ENCODE results near the gene CDRT4. TPM values are rescaled to one million over a fixed set of nuclear protein-coding genes. Genes with fewer than 3 reads are reported as not detected.

The CDRT4 gene
- total RNA-seq, 1 donor from 2014 or later: 6.9 TPM

DNA sequence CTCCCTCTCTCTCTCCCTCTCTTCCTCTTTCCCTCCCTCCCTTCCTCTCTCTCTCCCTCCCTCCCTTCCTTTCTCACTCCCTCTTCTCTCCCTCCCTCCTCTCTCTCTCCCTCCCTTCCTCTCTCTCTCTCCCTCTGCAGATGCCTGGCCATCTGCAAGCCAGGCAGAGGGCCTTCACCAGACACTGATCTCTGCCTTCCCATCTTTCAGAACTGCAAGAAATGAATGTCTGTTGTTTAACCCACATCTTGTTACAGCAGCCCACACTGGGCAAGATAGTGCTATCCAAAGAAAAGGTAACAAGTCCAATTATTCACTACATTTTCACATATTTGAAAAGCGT is 26.2 kb upstream of the CDRT4 start:
- no peak for FAIRE-seq
- no peak for DNase-seq (ENCODE audit: low spot score in 2 of 2)

- DNase-seq (ENCODE audit: low spot score in 2 of 2): no peak
- FAIRE-seq: no peak
Observed at GRCh38 chr17:15492791-15493692, 25.6 kb upstream of the CDRT4 start.

- DNase-seq (ENCODE audit: low spot score in 2 of 2) (no peak), FAIRE-seq (no peak)
Observed at GRCh38 chr17:15492186-15492585, 24.8 kb upstream of the CDRT4 start.

GRCh38 chr17:15490634-15491261 is 23.3 kb upstream of the CDRT4 start:
- DNase-seq (ENCODE audit: low spot score in 2 of 2): peak; percentile 43 to 64

GRCh38 chr17:15488557-15488956 is 21.1 kb upstream of the CDRT4 start:
- DNase-seq (ENCODE audit: low spot score in 2 of 2) (no peak), FAIRE-seq (no peak)

More at GRCh38 chr17:15490634-15491261, 23.3 kb upstream of the CDRT4 start:
- no peak for FAIRE-seq

- no peak for DNase-seq (ENCODE audit: low spot score in 2 of 2)
- FAIRE-seq: no peak
Observed at GRCh38 chr17:15485045-15485444, 17.6 kb upstream of the CDRT4 start.

GRCh38 chr17:15483431-15483830 is 16.0 kb upstream of the CDRT4 start:
- FAIRE-seq: no peak
- no peak for DNase-seq (ENCODE audit: low spot score in 2 of 2)

GRCh38 chr17:15482476-15482875 is 15.1 kb upstream of the CDRT4 start:
- DNase-seq (ENCODE audit: low spot score in 2 of 2) (no peak), FAIRE-seq (no peak)

DNA sequence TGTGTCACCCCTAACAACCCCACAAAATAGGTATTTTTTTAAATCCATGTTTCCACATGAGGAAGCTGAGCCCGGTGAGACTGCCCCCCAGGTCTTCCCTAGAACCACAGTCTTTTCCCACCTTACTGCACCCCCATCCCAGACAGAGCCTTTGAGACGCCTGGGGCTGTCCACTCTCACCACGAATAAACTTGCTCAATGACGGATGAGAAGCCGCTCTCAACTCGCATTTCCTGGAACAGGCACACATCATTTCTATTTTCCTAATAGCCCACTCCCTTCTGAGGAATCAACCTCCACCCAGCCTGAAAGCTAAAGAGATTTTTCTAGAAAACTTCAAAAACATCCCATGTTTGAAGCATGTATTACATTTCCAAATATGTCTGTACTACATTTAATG is 14.1 kb upstream of the CDRT4 start:
- FAIRE-seq: no peak
- DNase-seq (ENCODE audit: low spot score in 2 of 2): no peak

DNA sequence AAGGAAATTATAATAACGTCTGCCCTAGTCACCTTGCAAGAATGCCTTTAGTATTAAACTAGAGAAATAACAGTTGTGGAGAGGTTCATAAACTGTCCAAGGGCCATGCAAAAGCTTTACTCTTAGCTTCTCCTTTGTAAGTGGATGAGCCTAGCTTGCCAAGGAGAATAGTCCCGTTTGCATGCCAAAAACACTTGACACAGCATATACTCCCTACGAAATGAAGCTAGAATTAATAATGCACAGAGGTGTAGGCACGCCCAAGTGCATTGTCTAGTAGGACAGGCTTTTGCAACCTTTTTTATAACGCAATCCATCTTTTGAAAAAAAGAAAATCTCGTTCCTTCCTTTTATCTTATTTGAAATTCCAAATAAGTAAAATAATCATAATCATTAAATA is 12.8 kb upstream of the CDRT4 start:
- DNase-seq (ENCODE audit: low spot score in 2 of 2) (no peak), FAIRE-seq (no peak)

DNA sequence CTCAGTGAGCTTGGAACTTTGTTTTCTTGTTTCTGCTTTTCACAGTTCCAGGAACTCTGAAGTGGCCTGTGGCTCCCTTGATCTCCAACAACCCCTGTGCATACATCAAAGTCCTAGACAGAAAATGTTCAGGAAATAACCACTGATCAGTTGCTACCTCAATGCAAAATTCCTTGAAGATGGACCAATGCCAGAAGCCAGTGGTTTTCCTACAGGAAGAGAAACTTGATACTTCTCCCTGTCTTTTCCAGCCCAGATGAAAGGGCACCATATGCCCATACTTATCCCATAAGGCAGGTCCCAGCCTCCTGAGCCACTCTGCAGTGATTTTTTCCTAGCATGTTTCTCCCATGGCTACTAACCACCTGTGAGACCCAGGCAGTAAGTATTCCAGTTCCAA is 12.3 kb upstream of the CDRT4 start:
- FAIRE-seq (no peak), DNase-seq (ENCODE audit: low spot score in 2 of 2) (no peak)

GRCh38 chr17:15478845-15479244 is 11.4 kb upstream of the CDRT4 start:
- no peak for FAIRE-seq
- no peak for DNase-seq (ENCODE audit: low spot score in 2 of 2)

GRCh38 chr17:15475631-15476354 is 8.4 kb upstream of the CDRT4 start:
- FAIRE-seq: no peak

GRCh38 chr17:15472891-15473290 is 5.5 kb upstream of the CDRT4 start:
- no peak for DNase-seq (ENCODE audit: low spot score in 2 of 2)
- no peak for FAIRE-seq

More at GRCh38 chr17:15475631-15476354, 8.4 kb upstream of the CDRT4 start:
- no peak for DNase-seq (ENCODE audit: low spot score in 2 of 2)

DNA sequence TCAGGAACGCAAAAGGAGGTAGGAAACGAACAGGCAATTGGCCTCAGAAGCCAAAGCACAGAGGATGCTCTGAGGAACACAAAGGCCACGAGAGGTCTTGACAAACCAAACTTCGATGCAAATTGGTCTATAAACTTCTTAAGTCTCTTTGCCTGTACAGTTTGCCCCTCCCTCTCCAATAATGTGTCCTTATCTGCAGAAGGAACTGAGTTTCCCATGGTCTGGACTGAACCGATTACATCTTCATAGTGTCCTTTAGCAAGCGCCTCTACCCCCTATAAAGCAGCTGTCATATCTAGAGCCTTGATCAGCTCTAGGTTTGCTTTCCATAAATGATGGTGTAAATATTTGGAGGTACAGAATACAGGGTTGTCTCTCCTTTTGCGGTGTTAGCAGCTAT is 3.1 kb upstream of the CDRT4 start:
- FAIRE-seq: no peak
- DNase-seq (ENCODE audit: low spot score in 2 of 2): no peak

GRCh38 chr17:15469260-15469659 is 1.8 kb upstream of the CDRT4 start:
- FAIRE-seq (no peak), DNase-seq (ENCODE audit: low spot score in 2 of 2) (no peak)

- no peak for DNase-seq (ENCODE audit: low spot score in 2 of 2)
- FAIRE-seq: no peak
Observed at GRCh38 chr17:15468126-15468525, 705 bp upstream of the CDRT4 start.

DNA sequence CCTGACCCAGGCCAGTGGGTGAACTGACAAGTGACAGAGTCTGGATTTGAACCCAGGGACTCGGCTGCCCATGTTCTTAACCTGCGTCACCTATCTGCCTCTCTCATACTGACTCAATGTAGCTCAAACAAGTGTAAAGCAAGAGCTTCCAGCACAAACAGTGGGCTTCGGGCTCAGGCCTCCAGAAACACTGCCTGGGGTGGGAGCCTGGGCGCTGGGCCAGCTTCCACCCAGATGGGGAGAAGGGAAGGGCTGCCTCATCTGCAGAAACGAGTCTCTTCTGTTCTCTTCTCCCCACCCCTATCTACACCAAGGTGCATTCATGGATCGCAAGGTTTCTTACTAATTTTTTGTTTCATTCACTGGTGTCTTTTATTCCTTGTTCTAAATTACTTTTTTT is 1.3 kb downstream of the CDRT4 start:
- FAIRE-seq (no peak), DNase-seq (ENCODE audit: low spot score in 2 of 2) (no peak)

DNA sequence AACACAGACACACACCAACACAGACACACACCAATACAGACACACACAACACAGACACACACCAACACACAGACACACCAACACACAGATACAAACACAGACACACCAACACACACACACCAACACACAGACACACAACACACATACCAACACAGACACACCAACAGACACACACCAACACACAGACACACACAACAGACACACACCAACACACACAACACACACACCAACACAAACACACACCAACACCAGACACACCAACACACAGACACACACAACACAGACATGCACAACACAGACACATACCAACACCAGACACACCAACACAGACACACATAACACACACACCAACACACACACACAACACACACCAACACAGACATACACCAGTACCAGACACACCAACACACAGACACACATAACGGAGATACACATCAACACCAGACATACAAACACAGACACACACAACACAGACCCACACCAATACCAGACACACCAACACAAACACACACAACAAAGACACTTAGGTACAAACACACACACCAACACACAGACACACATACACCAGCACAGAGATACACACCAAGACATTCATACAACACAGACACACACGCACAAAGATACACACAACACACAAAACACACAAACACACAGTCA is 2.2 kb downstream of the CDRT4 start:
- FAIRE-seq (no peak), DNase-seq (ENCODE audit: low spot score in 2 of 2) (no peak)

DNA sequence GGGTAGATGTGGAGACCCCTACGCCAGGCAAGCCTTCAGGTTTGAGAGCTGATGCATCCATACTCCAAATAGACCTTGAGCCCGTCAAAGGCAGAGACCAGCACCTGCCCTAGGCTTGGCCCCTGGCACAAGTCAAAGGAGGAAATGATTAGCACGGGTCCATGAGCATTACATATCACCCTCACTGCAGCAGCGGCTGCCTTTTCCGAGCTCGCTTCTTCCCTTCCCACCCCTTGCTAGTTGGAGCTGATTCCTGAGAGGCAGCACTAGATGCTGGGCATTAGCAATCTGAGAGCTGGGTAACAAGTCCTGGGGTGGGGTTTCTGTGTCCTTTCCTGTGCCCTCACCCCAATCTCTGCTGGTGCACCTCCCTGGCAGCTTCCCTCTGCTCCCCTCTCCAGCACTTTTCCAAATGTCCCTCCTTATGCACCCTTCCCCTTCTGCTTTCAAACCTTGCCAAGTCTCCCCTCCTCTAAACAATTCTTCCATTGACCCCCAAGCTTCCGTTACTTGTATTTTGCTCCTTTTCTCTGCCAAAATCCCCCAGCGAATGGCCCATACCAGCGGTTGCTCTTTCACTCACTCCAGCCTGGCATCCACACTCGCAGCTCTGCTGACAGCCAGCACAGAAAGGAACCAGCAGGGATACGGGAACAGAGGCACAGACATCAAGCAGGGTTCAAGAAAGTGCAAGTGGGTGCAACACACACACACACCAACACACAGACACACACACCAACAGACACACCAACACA is 3.0 kb downstream of the CDRT4 start:
- no peak for FAIRE-seq

More for the DNA sequence above, 3.0 kb downstream of the CDRT4 start:
- no peak for DNase-seq (ENCODE audit: low spot score in 2 of 2)

All from frontal cortex (tissue), 4 donors.